Coronary artery (tissue), 2 donors: Measurements from ENCODE around the gene TKTL1.
"Not testable (repeated sequence)": the region's sequence is repeated elsewhere in the genome, so short reads cannot be mapped to it uniquely, and the experiment has no call there.

Experiments used
- DNase-seq: peaks from one replicate; pipeline ENCODE4 v3.0.0-alpha.2; 2017; ENCODE audit warnings: low spot score
- H3K27ac ChIP-seq, 2 donors: fragments of 200-600 bp; sonication (generic); one replicate each; pipeline ENCODE4 v1.5.1; 2016 to 2019
- H3K4me3 ChIP-seq: fragments of 200-600 bp; sonication (generic); 2 replicates; pipeline ENCODE4 v1.5.1; 2016; ENCODE audit warnings: mild to moderate bottlenecking, moderate library complexity
- CTCF ChIP-seq: fragments of 200-600 bp; sonication (generic); IDR thresholded peaks from one replicate; pipeline ENCODE4 v1.5.1; 2019; ENCODE audit warnings: antibody characterized with exemption

TKTL1 gene

GRCh38 chrX:154296731-154297130 is 1.1 kb downstream of the TKTL1 start:
- Histone ChIP-seq H3K27ac (no peak overlapping the region), H3K4me3 (no peak overlapping the region)
- no peak for DNase-seq
- TF ChIP-seq CTCF: no peak

GRCh38 chrX:154298312-154298711 is 2.7 kb downstream of the TKTL1 start:
- no peak for TF ChIP-seq CTCF
- Histone ChIP-seq H3K4me3 (no peak overlapping the region), H3K27ac (no peak overlapping the region)
- DNase-seq: no peak

- no peak for DNase-seq
- TF ChIP-seq CTCF: no peak
- Histone ChIP-seq H3K4me3 (no peak overlapping the region), H3K27ac (no peak overlapping the region)
Measured at GRCh38 chrX:154300816-154301215, 5.2 kb downstream of the TKTL1 start.

GRCh38 chrX:154302998-154303397 is 7.4 kb downstream of the TKTL1 start:
- not testable (repeated sequence) for DNase-seq

GRCh38 chrX:154303476-154303875 is 7.9 kb downstream of the TKTL1 start:
- Histone ChIP-seq H3K27ac (no peak overlapping the region), H3K4me3 (no peak overlapping the region)
- TF ChIP-seq CTCF: no peak
- DNase-seq: no peak

More at GRCh38 chrX:154302998-154303397, 7.4 kb downstream of the TKTL1 start:
- H3K4me3 ChIP-seq, H3K27ac ChIP-seq: not testable (repeated sequence)

GRCh38 chrX:154304846-154305245 is 9.3 kb downstream of the TKTL1 start:
- no peak for DNase-seq
- no peak for TF ChIP-seq CTCF
- Histone ChIP-seq H3K4me3 (no peak overlapping the region), H3K27ac (no peak overlapping the region)

GRCh38 chrX:154305541-154306205 is 10.1 kb downstream of the TKTL1 start:
- H3K4me3 ChIP-seq: no peak overlapping the region
- no peak for TF ChIP-seq CTCF
- H3K27ac ChIP-seq: no peak overlapping the region
- no peak for DNase-seq
